H9 (cell line): Measurements from ENCODE around the gene KCNJ1. TPM values are rescaled to one million over a fixed set of nuclear protein-coding genes. Genes with fewer than 3 reads are reported as not detected.

Source experiments
- DNase-seq: peaks from one replicate; pipeline ENCODE4 v3.0.0-alpha.2; 2017
- H2AFZ ChIP-seq: one replicate; pipeline ENCODE4 v1.6.1; 2013; ENCODE audit warnings: mild to moderate bottlenecking, low read length, control low read depth, moderate library complexity
- H2AK5ac ChIP-seq: 2 replicates; pipeline ENCODE4 v1.6.1; 2013; ENCODE audit warnings: low read length, control low read depth, mixed read lengths; ENCODE audit not compliant: insufficient read length
- H2BK120ac ChIP-seq: one replicate; pipeline ENCODE4 v1.6.1; 2013; ENCODE audit warnings: low read depth, mild to moderate bottlenecking, low read length, control low read depth, inconsistent platforms; ENCODE audit not compliant: poor library complexity, severe bottlenecking
- H2BK12ac ChIP-seq: 2 replicates; pipeline ENCODE4 v1.6.1; 2013; ENCODE audit warnings: low read length, control low read depth, mixed read lengths, low read depth; ENCODE audit not compliant: insufficient read length
- H2BK15ac ChIP-seq: 2 replicates; pipeline ENCODE4 v1.6.1; 2013; ENCODE audit warnings: low read depth, low read length, control low read depth
- H2BK20ac ChIP-seq: one replicate; pipeline ENCODE4 v1.6.1; 2013; ENCODE audit warnings: low read depth, mild to moderate bottlenecking, low read length, control low read depth, inconsistent platforms; ENCODE audit not compliant: poor library complexity, severe bottlenecking
- H2BK5ac ChIP-seq: 2 replicates; pipeline ENCODE4 v1.6.1; 2013; ENCODE audit warnings: low read length, control low read depth, mixed read lengths; ENCODE audit not compliant: insufficient read length
- H3K14ac ChIP-seq: 2 replicates; pipeline ENCODE4 v1.6.1; 2013; ENCODE audit warnings: low read length, control low read depth; ENCODE audit not compliant: insufficient read depth
- H3K18ac ChIP-seq: 2 replicates; pipeline ENCODE4 v1.6.1; 2013; ENCODE audit warnings: low read depth, mild to moderate bottlenecking, mixed read lengths, low read length, control low read depth; ENCODE audit not compliant: insufficient read length
- H3K23ac ChIP-seq: 2 replicates; pipeline ENCODE4 v1.6.1; 2013; ENCODE audit warnings: low read length, control low read depth, mixed read lengths, low read depth; ENCODE audit not compliant: insufficient read length
- H3K23me2 ChIP-seq: 2 replicates; pipeline ENCODE4 v1.6.1; 2013; ENCODE audit warnings: low read depth, mild to moderate bottlenecking, mixed read lengths, low read length, control low read depth; ENCODE audit not compliant: insufficient read length, poor library complexity, severe bottlenecking
- H3K27ac ChIP-seq: 2 replicates; pipeline ENCODE4 v1.5.1; 2013; ENCODE audit warnings: low read length, control low read depth, mixed read lengths, low read depth; ENCODE audit not compliant: insufficient read length
- H3K27me3 ChIP-seq: 2 replicates; pipeline ENCODE4 v1.6.1; 2013; ENCODE audit warnings: low read length, control low read depth, inconsistent platforms; ENCODE audit not compliant: insufficient read depth
- H3K4ac ChIP-seq: 2 replicates; pipeline ENCODE4 v1.6.1; 2013; ENCODE audit warnings: low read depth, mild to moderate bottlenecking, control low read depth, inconsistent platforms, low read length, moderate library complexity
- H3K4me1 ChIP-seq: 2 replicates; pipeline ENCODE4 v1.6.1; 2013; ENCODE audit warnings: low read length, control low read depth, inconsistent platforms; ENCODE audit not compliant: insufficient read depth
- H3K4me2 ChIP-seq: 2 replicates; pipeline ENCODE4 v1.6.1; 2013; ENCODE audit warnings: low read length, control low read depth, mixed read lengths; ENCODE audit not compliant: insufficient read length, insufficient read depth
- H3K56ac ChIP-seq: 2 replicates; pipeline ENCODE4 v1.6.1; 2013; ENCODE audit warnings: low read depth, mild to moderate bottlenecking, mixed read lengths, low read length, control low read depth; ENCODE audit not compliant: insufficient read length
- H3K79me1 ChIP-seq: 2 replicates; pipeline ENCODE4 v1.6.1; 2013; ENCODE audit warnings: low read depth, mild to moderate bottlenecking, moderate library complexity, low read length, control low read depth, inconsistent platforms; ENCODE audit not compliant: insufficient read depth, poor library complexity, severe bottlenecking
- H3K79me2 ChIP-seq: 2 replicates; pipeline ENCODE4 v1.6.1; 2013; ENCODE audit warnings: low read length, control low read depth, inconsistent platforms; ENCODE audit not compliant: insufficient read depth
- H3K9ac ChIP-seq: 2 replicates; pipeline ENCODE4 v1.6.1; 2013; ENCODE audit warnings: low read length, control low read depth, mixed read lengths; ENCODE audit not compliant: insufficient read length; ENCODE audit errors: extremely low read depth
- H3K9me3 ChIP-seq: one replicate; pipeline ENCODE4 v1.6.1; 2013; ENCODE audit warnings: low read depth, low read length, inconsistent platforms; ENCODE audit not compliant: control insufficient read depth
- H3T11ph ChIP-seq: one replicate; pipeline ENCODE4 v1.6.1; 2013; ENCODE audit warnings: mild to moderate bottlenecking, low read length, control low read depth, inconsistent platforms
- H4K20me1 ChIP-seq: one replicate; pipeline ENCODE4 v1.6.1; 2013; ENCODE audit not compliant: control insufficient read depth, insufficient read length, insufficient read depth
- H4K5ac ChIP-seq: 2 replicates; pipeline ENCODE4 v1.6.1; 2013; ENCODE audit warnings: low read depth, mild to moderate bottlenecking, mixed read lengths, low read length, control low read depth; ENCODE audit not compliant: insufficient read length
- H4K8ac ChIP-seq: replicated peaks from 2 replicates; pipeline ENCODE4 v1.6.1; 2013; ENCODE audit warnings: low read length, control low read depth, mixed read lengths, low read depth; ENCODE audit not compliant: insufficient read length
- H4K91ac ChIP-seq: 2 replicates; pipeline ENCODE4 v1.6.1; 2013; ENCODE audit warnings: low read depth, mild to moderate bottlenecking, moderate library complexity, mixed read lengths, low read length, control low read depth; ENCODE audit not compliant: insufficient read length
- H3K27ac Mint-ChIP-seq, 3 experiments: 2 replicates in 2 of 3; 3 replicates in 1 of 3; pipeline ENCODE4 v1.8.0; 2020 to 2021; ENCODE audit warnings: mixed read lengths in 3 of 3, mild to moderate bottlenecking in 1 of 3, moderate library complexity in 1 of 3
- H3K27me3 Mint-ChIP-seq: 2 replicates; pipeline ENCODE4 v1.8.0; 2021; ENCODE audit warnings: low read depth, mild to moderate bottlenecking, moderate library complexity, mixed read lengths
- H3K36me3 Mint-ChIP-seq, 3 experiments: 2 replicates in 2 of 3; 3 replicates in 1 of 3; pipeline ENCODE4 v1.8.0; 2020 to 2021; ENCODE audit warnings: low read depth in 3 of 3, mixed read lengths in 3 of 3; ENCODE audit not compliant: insufficient read depth in 1 of 3
- H3K4me1 Mint-ChIP-seq, 2 experiments: 2 replicates each; pipeline ENCODE4 v1.8.0; 2020; ENCODE audit warnings: mixed read lengths in 2 of 2
- H3K4me3 Mint-ChIP-seq, 2 experiments: 2 replicates in 1 of 2; 3 replicates in 1 of 2; pipeline ENCODE4 v1.8.0; 2020 to 2021; ENCODE audit warnings: mild to moderate bottlenecking in 2 of 2, mixed read lengths in 2 of 2, moderate library complexity in 1 of 2
- H3K9me3 Mint-ChIP-seq, 2 experiments: 2 replicates in 1 of 2; 3 replicates in 1 of 2; pipeline ENCODE4 v1.8.0; 2020; ENCODE audit warnings: mild to moderate bottlenecking in 2 of 2, mixed read lengths in 2 of 2, moderate library complexity in 1 of 2
- WGBS: extraction: QIAGEN DNeasy Blood & Tissue Kit; methylation state at CpG from one replicate; pipeline ENCODE4 v1.1.7; 2013; ENCODE audit warnings: missing lambda C conversion rate, low lambda C conversion rate, mixed read lengths; ENCODE audit not compliant: insufficient read length; ENCODE audit errors: extremely low coverage; 5-methylcytosine and 5-hydroxymethylcytosine counted together
- total RNA-seq: library from RNA; stranded (reverse); gene quantifications from 2 replicates; pipeline ENCODE4 v1.2.1, GENCODE V29; 2021
- TF ChIP-seq, protein P1 (sequence below): fragments of 200-600 bp; sonication (generic); conservative IDR thresholded peaks from 3 replicates; pipeline ENCODE4 v1.8.0; 2021; ENCODE audit warnings: antibody characterized with exemption, mild to moderate bottlenecking

The KCNJ1 gene
- total RNA-seq, 1 experiment from 2014 or later = not detected

GRCh38 chr11:128903248-128904061 lies 36.4 kb upstream of the KCNJ1 start:
- H3K23me2 ChIP-seq = peaks cover 12% of the 10 kb centered on the region
- H3K9me3 Mint-ChIP-seq = peaks cover 0 to 3% of the 10 kb centered on the region in 2 experiments; a peak in 3 of 5 replicates
- H3K79me2 ChIP-seq = no peaks in the 10 kb centered on the region
- peak overlapping the region; percentile 11 to 82; a peak in 3 of 5 replicates for H3K4me3 Mint-ChIP-seq
- H4K20me1 ChIP-seq = peaks cover 4% of the 10 kb centered on the region
- H3K36me3 Mint-ChIP-seq = no peaks in the 10 kb centered on the region
- peaks cover 2% of the 10 kb centered on the region; the same call in 1 of the 2 replicates for H3K4me1 ChIP-seq
- no peak overlapping the region for H4K5ac ChIP-seq
- H3K27me3 ChIP-seq = peaks cover 63% of the 10 kb centered on the region
- no peak overlapping the region for H4K91ac ChIP-seq
- no peak overlapping the region for H2BK12ac ChIP-seq
- no peak overlapping the region for H4K8ac ChIP-seq
- no peak overlapping the region for H3K18ac ChIP-seq
- no peak overlapping the region for H2AK5ac ChIP-seq
- H3K27ac Mint-ChIP-seq = peak overlapping the region in 1 of 3 experiments; percentile 68; a peak in 1 of 7 replicates
- no peak overlapping the region for H3T11ph ChIP-seq
- no peak overlapping the region for H2BK20ac ChIP-seq
- no peak overlapping the region for H3K56ac ChIP-seq
- peak; percentile 60 for DNase-seq
- H3K14ac ChIP-seq = no peak overlapping the region
- no peak overlapping the region for H3K4ac ChIP-seq
- TF ChIP-seq, protein P1, sequence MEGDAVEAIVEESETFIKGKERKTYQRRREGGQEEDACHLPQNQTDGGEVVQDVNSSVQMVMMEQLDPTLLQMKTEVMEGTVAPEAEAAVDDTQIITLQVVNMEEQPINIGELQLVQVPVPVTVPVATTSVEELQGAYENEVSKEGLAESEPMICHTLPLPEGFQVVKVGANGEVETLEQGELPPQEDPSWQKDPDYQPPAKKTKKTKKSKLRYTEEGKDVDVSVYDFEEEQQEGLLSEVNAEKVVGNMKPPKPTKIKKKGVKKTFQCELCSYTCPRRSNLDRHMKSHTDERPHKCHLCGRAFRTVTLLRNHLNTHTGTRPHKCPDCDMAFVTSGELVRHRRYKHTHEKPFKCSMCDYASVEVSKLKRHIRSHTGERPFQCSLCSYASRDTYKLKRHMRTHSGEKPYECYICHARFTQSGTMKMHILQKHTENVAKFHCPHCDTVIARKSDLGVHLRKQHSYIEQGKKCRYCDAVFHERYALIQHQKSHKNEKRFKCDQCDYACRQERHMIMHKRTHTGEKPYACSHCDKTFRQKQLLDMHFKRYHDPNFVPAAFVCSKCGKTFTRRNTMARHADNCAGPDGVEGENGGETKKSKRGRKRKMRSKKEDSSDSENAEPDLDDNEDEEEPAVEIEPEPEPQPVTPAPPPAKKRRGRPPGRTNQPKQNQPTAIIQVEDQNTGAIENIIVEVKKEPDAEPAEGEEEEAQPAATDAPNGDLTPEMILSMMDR = no peak
- peaks cover 34 to 45% of the 10 kb centered on the region in 2 experiments for H3K4me1 Mint-ChIP-seq
- H3K27me3 Mint-ChIP-seq = peaks cover 98% of the 10 kb centered on the region
- WGBS = no CpG with 5 or more reads among the region's 17 CpGs
- H3K23ac ChIP-seq = no peak overlapping the region
- no peak overlapping the region for H3K9ac ChIP-seq
- no peak overlapping the region for H3K27ac ChIP-seq
- H2AFZ ChIP-seq = no peak overlapping the region
- no peak overlapping the region for H2BK15ac ChIP-seq
- H2BK120ac ChIP-seq = no peak overlapping the region
- no peaks in the 10 kb centered on the region for H3K79me1 ChIP-seq
- no peak overlapping the region for H2BK5ac ChIP-seq
- no peaks in the 10 kb centered on the region for H3K9me3 ChIP-seq
- peak overlapping the region; percentile 41 for H3K4me2 ChIP-seq
